Stimulated activated CD4-positive, alpha-beta T cell treated with anti-CD3 and anti-CD28 coated beads, Interleukin-1b, Interleukin-23, amount 100 ng/mL, for 1 hour (primary cell): ENCODE results near the gene PRRC2B.
"Not testable (repeated sequence)": the region's sequence is repeated elsewhere in the genome, so short reads cannot be mapped to it uniquely, and the experiment has no call there.

ENCODE experiments used
- DNase-seq, 2 donors: peaks; one replicate each; pipeline ENCODE4 v3.0.0-alpha.2; 2020; ENCODE audit warnings: low read depth in 2 of 2

PRRC2B gene

DNA sequence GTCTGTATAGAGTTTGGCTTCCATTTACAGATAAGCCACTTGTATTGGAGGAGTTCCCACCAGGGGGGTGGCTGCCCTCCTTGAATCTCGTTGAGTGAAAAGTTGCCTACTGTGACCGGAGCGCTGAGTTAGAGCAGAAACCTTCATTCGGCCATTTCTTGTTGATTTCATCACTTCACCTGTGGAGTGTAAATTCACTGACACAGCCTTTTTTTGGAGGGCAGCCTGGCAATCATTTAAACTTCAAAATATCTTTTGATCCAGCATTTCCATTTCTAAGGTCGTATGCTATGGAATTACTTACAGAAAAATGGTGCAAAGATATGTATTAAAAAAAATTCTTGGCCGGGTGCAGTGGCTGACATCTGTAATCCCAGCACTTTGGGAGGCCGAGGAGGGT, 40.8 kb downstream of the PRRC2B start:
- DNase-seq = no peak

- DNase-seq = no peak
Measured at GRCh38 chr9:131436376-131436775, 42.5 kb downstream of the PRRC2B start.

- DNase-seq = no peak
Measured at GRCh38 chr9:131436865-131437271, 43.0 kb downstream of the PRRC2B start.

- DNase-seq = no peak
Measured at GRCh38 chr9:131438190-131438589, 44.3 kb downstream of the PRRC2B start.

- DNase-seq = no peak
Measured at GRCh38 chr9:131439224-131439623, 45.3 kb downstream of the PRRC2B start.

- DNase-seq = no peak
Measured at GRCh38 chr9:131441441-131441840, 47.6 kb downstream of the PRRC2B start.

- no peak for DNase-seq
Measured at GRCh38 chr9:131442351-131442750, 48.5 kb downstream of the PRRC2B start.

- no peak for DNase-seq
Measured at GRCh38 chr9:131443648-131444047, 49.8 kb downstream of the PRRC2B start.

- DNase-seq = no peak
Measured at GRCh38 chr9:131446276-131446675, 52.4 kb downstream of the PRRC2B start.

- no peak for DNase-seq
Measured at GRCh38 chr9:131447148-131447547, 53.3 kb downstream of the PRRC2B start.

GRCh38 chr9:131447600-131447999, 53.7 kb downstream of the PRRC2B start:
- no peak for DNase-seq

DNA sequence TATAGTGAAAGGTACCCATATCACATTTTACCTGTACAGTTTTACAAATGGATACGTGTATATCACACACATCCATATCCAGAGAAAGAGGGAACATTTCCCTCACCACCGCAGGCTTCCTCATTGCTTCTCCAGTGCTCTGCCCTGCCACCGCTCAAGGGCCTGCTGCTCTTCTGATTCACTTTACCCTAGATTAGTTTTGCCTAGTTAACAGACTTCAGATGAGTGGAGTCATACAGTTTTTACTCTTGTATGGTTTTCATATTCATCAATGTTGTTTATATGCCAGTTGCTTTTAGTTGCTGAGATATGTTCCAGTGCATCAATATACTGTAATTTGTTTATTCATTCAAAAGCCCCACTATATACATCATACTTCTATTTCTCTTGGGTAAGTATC, 54.9 kb downstream of the PRRC2B start:
- no peak for DNase-seq

GRCh38 chr9:131449276-131449675, 55.4 kb downstream of the PRRC2B start:
- no peak for DNase-seq

DNA sequence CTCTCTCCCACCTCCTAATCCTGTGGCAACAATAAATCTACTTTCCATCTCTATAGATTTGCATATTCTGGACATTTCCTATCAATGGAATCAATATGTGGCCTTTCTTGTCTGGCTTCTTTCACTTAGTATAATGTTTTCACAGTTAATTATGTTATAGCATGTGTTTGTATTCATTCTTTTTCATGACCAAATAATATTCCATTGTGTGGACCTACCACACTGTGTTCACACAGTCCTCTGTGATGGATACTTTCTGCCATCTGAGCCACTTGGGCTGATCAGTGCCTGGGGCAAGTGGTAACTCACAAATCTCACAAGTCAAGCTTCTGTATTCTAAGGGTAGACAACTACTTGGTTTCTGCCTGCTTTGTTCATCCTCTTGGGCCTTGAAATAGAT, 60.1 kb downstream of the PRRC2B start:
- DNase-seq = no peak

DNA sequence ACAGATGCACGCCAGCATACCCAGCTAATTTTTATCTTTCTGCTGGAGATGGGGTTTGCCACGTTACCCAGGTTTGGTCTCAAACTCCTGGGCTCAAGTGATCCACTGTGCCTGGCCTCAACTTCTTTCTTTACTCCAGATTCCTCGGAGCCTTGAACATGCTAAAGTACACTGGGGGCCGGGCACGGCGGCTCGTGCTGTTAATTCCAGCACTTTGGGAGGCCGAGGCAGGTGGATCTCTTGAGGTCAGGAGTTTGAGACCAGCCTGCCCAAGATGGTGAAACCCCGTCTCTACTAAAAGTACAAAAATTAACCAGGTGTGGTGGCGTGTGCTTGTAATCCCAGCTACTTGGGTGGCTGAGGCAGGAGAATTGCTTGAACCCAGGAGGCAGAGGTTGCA, 61.8 kb downstream of the PRRC2B start:
- not testable (repeated sequence) for DNase-seq

DNA sequence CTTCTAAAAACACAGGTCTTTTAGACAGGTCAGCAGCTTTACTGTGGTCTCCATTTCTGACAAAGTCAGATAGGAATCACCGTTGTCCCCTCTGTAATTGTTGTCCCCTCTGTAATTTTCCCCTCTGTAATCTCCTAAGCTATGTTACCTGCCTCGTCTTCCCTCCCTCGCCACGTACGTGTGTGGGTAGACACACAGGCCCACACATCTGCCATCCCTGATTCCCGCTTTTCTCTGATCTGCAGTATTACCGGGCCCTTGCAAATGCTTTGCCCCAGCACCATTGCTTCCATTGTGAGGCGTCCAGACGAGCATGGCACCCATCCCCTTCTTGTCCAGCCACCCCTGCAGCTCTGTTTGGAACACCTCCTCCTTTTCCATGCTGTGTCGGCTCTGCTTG, 63.9 kb downstream of the PRRC2B start:
- DNase-seq = no peak

DNA sequence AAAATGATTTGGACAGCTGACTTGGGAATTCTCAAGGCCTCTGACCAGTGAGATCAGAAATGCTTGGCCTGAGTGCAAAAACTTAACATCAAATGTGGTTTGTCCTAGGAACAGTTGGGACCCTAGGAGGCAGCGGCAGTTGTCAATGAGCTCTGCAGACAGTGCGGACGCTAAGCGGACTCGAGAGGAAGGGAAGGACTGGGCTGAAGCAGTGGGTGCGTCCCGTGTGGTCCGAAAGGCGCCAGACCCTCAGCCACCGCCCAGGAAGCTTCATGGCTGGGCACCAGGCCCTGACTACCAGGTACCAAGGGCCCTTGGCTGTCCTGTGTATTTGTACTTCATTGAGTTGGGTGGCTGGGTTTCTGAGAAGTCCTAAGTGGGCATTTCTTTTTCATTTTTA, 65.2 kb downstream of the PRRC2B start:
- DNase-seq = no peak

DNA sequence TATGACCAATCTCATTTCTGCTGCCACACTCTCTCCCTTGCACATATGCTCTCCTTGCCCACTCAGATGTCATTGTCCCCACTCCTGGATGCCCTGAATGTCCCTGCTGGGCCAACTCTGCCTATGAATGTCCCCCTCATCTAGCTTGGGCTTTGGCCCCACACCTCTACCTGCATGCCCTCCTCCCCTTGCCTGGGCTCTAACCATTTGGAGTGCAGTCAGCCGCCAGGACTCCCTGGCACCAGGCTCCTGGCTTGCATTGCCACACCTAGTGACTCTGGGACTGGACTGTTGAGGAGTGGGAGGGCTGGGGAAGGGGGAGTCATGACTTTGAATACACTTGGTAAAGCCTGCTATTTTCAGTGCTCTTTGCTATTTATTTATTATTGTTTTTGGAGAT, 67.3 kb downstream of the PRRC2B start:
- DNase-seq = no peak

- DNase-seq = no peak
Measured at GRCh38 chr9:131464354-131465000, 70.6 kb downstream of the PRRC2B start.

DNA sequence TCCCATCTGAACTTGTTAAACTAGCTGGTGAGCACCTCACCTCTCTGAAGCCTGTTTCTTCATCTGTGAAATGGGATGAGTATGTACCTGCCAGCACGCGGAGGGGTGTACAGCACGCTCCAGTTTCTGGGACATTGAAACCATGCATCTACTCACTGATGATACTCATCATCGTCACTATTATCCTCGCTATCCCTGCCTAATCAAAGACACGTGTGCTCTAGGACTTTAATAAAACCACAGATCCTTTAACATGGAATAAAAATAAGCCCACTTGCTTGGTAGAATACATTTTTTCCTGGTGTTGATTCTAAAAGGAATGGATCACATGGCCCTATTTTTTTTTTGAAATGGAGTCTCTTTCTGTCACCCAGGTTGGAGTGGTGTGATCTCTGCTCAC, 71.5 kb downstream of the PRRC2B start:
- no peak for DNase-seq

DNA sequence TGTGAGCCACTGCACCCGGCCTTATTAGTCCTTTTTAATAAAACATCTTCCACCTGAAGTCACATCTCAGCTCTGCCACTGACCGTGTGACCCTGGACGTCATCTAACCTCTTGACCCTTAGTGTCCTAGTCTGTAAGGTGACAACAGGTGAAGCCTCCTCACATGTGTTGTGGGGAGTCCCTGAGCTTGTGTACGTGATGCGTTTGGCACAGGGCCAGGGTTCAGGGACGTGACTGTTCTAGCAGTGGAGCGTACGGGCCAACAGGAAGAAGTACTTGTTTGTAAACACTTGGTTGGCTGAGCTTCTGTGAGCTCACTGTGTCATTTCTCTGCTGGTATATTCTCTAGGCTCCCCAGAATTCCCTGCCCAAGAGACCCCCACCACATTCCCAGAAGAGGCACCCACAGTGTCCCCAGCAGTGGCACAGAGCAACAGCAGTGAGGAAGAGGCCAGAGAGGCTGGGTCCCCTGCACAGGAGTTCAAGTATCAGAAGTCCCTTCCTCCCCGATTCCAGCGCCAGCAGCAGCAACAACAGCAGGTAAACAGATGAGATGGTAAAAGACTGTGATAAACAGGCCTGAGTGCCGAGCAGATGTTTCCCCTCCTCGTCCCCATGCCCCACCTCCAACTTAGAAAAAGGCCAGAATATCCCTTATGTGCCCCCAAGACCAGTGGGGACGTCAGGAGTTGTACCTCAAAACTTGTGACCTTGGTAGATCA, 73.5 kb downstream of the PRRC2B start:
- no peak for DNase-seq

DNA sequence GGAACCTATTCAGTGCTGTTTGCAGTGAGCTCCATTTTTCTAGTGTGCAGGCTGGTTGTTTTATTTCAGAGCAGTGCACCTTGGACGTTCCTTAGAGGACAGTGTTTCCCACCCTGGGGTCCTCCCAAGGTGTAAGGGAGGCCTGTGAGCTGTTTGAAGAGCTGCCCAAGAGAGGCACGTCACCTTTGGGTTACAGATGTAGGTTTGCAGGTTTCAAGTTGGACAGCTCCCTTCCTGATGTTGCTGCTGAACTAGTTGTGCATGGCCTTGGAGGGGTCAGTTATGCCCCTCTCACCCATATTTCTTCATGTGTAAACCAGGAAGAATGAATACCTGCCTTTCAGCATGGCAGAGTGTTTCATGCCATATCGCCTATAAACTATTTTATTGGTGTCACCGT, 74.1 kb downstream of the PRRC2B start:
- DNase-seq = no peak

GRCh38 chr9:131469356-131469755, 75.5 kb downstream of the PRRC2B start:
- no peak for DNase-seq

DNA sequence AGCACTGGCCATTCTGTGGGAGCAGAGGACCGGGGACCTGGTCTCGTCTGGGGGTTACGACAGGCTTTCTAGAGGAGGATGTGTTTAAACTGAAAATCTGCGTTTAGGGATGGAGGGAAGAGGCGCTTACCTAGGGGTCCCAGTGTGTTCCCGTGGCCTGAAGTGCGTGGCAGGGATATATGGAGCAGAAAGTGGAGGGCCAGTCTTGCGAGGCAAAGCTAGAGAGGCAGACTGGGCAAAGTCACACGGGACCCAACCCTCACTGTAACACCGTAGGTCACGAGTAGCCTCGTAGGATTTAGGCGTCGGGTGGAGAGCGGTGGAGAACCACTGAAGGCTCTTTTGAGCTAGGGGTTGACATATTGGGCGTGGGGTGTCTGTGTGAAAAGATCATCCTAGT, 76.1 kb downstream of the PRRC2B start:
- no peak for DNase-seq
